AG09309 (cell line): ENCODE measurements around the gene CEP70.
"Not testable (repeated sequence)": the region's sequence is repeated elsewhere in the genome, so short reads cannot be mapped to it uniquely, and the experiment has no call there.

Source experiments
- DNase-seq: peaks from one replicate; pipeline ENCODE4 v3.0.0-alpha.2; 2010; ENCODE audit warnings: low read depth
- H3K4me3 ChIP-seq: 2 replicates; pipeline ENCODE4 v1.5.1; 2011; ENCODE audit warnings: mild to moderate bottlenecking, low read depth, low read length, moderate library complexity; ENCODE audit not compliant: control insufficient read depth
- CTCF ChIP-seq: IDR thresholded peaks from 2 replicates; pipeline ENCODE4 v1.5.1; 2011; ENCODE audit warnings: mild to moderate bottlenecking, low read depth, low read length, inconsistent platforms; ENCODE audit not compliant: insufficient read depth, control insufficient read depth; ENCODE audit errors: missing control alignments

The CEP70 gene

GRCh38 chr3:138625707-138626365, 31.8 kb upstream of the CEP70 start:
- no peak for TF ChIP-seq CTCF
- no peak overlapping the region for H3K4me3 ChIP-seq
- DNase-seq, result peak; percentile 11

- DNase-seq, result no peak
- H3K4me3 ChIP-seq, result no peak overlapping the region
- TF ChIP-seq CTCF, result no peak
Measured at GRCh38 chr3:138624518-138624917, 30.5 kb upstream of the CEP70 start.

- H3K4me3 ChIP-seq, result no peak overlapping the region
- DNase-seq, result no peak
- no peak for TF ChIP-seq CTCF
Measured at GRCh38 chr3:138620431-138620830, 26.4 kb upstream of the CEP70 start.

- TF ChIP-seq CTCF, result no peak
- H3K4me3 ChIP-seq, result no peak overlapping the region
- no peak for DNase-seq
Measured at GRCh38 chr3:138615462-138615861, 21.4 kb upstream of the CEP70 start.

GRCh38 chr3:138609898-138610266, 15.8 kb upstream of the CEP70 start:
- no peak overlapping the region; the same call in 1 of the 2 replicates for H3K4me3 ChIP-seq
- no peak for TF ChIP-seq CTCF
- DNase-seq, result no peak

- TF ChIP-seq CTCF, result no peak
- DNase-seq, result peak; percentile 27
- peak within 1 kb of the TSS; percentile 67 for H3K4me3 ChIP-seq
Measured at GRCh38 chr3:138608322-138609135, 14.5 kb upstream of the CEP70 start, which contains the start of gene FAIM. TSS of gene FAIM (plus strand) at chr3:138608771. CDS start at chr3:138619727, 10,956 bp downstream.

- not testable (repeated sequence) for H3K4me3 ChIP-seq, DNase-seq
Measured at GRCh38 chr3:138604106-138604595, 10.1 kb upstream of the CEP70 start.

GRCh38 chr3:138601661-138602060, 7.6 kb upstream of the CEP70 start:
- DNase-seq, H3K4me3 ChIP-seq: not testable (repeated sequence)
